Epithelial cell of prostate (primary cell): ENCODE results near the gene ASTN2.

Experiments
- DNase-seq: peaks from one replicate; pipeline ENCODE4 v3.0.0-alpha.2; 2011; ENCODE audit warnings: low read depth, low spot score
- H3K27ac ChIP-seq: fragments of 450-650 bp; 2 replicates; pipeline ENCODE4 v1.5.1; 2017; ENCODE audit warnings: mild to moderate bottlenecking

The ASTN2 gene

GRCh38 chr9:117134826-117135500 is 279.9 kb downstream of the ASTN2 start:
- H3K27ac ChIP-seq, result no peak overlapping the region

GRCh38 chr9:117126871-117127270 is 288.0 kb downstream of the ASTN2 start:
- DNase-seq, result no peak
- no peak overlapping the region for H3K27ac ChIP-seq

More at GRCh38 chr9:117134826-117135500, 279.9 kb downstream of the ASTN2 start:
- no peak for DNase-seq

- no peak for DNase-seq
- no peak overlapping the region for H3K27ac ChIP-seq
Observed at GRCh38 chr9:117125531-117125930, 289.3 kb downstream of the ASTN2 start.

- no peak overlapping the region for H3K27ac ChIP-seq
- no peak for DNase-seq
Observed at GRCh38 chr9:117123729-117124128, 291.1 kb downstream of the ASTN2 start.

- H3K27ac ChIP-seq, result no peak overlapping the region
- DNase-seq, result no peak
Observed at GRCh38 chr9:117122953-117123352, 291.9 kb downstream of the ASTN2 start.

GRCh38 chr9:117122102-117122501 is 292.8 kb downstream of the ASTN2 start:
- DNase-seq, result no peak
- no peak overlapping the region for H3K27ac ChIP-seq

- no peak for DNase-seq
- H3K27ac ChIP-seq, result no peak overlapping the region
Observed at GRCh38 chr9:117121316-117121715, 293.5 kb downstream of the ASTN2 start.

GRCh38 chr9:117120061-117120460 is 294.8 kb downstream of the ASTN2 start:
- peak; percentile 85 for DNase-seq
- H3K27ac ChIP-seq, result no peak overlapping the region

GRCh38 chr9:117116084-117116483 is 298.8 kb downstream of the ASTN2 start:
- H3K27ac ChIP-seq, result no peak overlapping the region
- no peak for DNase-seq

- no peak for DNase-seq
- H3K27ac ChIP-seq, result no peak overlapping the region
Observed at GRCh38 chr9:117114768-117115167, 300.1 kb downstream of the ASTN2 start.

- no peak for DNase-seq
- no peak overlapping the region for H3K27ac ChIP-seq
Observed at GRCh38 chr9:117104716-117105495, 310.0 kb downstream of the ASTN2 start.

- no peak for DNase-seq
- no peak overlapping the region for H3K27ac ChIP-seq
Observed at GRCh38 chr9:117104206-117104605, 310.7 kb downstream of the ASTN2 start.

GRCh38 chr9:117103438-117104110 is 311.3 kb downstream of the ASTN2 start:
- DNase-seq, result no peak
- no peak overlapping the region for H3K27ac ChIP-seq

GRCh38 chr9:117101008-117101407 is 313.8 kb downstream of the ASTN2 start:
- no peak overlapping the region for H3K27ac ChIP-seq
- no peak for DNase-seq

GRCh38 chr9:117098331-117098730 is 316.5 kb downstream of the ASTN2 start:
- H3K27ac ChIP-seq, result peak overlapping the region; percentile 55
- DNase-seq, result no peak

- peak; percentile 68 for DNase-seq
Observed at GRCh38 chr9:117097761-117098160, 317.1 kb downstream of the ASTN2 start.

GRCh38 chr9:117096138-117096537 is 318.7 kb downstream of the ASTN2 start:
- H3K27ac ChIP-seq, result no peak overlapping the region
- no peak for DNase-seq

More at GRCh38 chr9:117097761-117098160, 317.1 kb downstream of the ASTN2 start:
- peak overlapping the region; percentile 55 for H3K27ac ChIP-seq

- no peak overlapping the region for H3K27ac ChIP-seq
Observed at GRCh38 chr9:117095081-117095480, 319.8 kb downstream of the ASTN2 start.

GRCh38 chr9:117093891-117094844 is 320.7 kb downstream of the ASTN2 start:
- H3K27ac ChIP-seq, result no peak overlapping the region
- DNase-seq, result no peak

More at GRCh38 chr9:117095081-117095480, 319.8 kb downstream of the ASTN2 start:
- no peak for DNase-seq

GRCh38 chr9:117092582-117092981 is 322.3 kb downstream of the ASTN2 start:
- no peak for DNase-seq

More at GRCh38 chr9:117092582-117092981, 322.3 kb downstream of the ASTN2 start:
- no peak overlapping the region for H3K27ac ChIP-seq
